HT-29 (cell line): Measurements from ENCODE around the gene USP6NL. TPM values are rescaled to one million over a fixed set of nuclear protein-coding genes. Genes with fewer than 3 reads are reported as not detected.

ENCODE experiments used
- DNase-seq: peaks from one replicate; pipeline ENCODE4 v3.0.0-alpha.2; 2015; ENCODE audit warnings: low spot score
- total RNA-seq: library from RNA; depleted of rRNA; stranded (reverse); fragments of >200 nt; shearing (Covaris generic); gene quantifications from 2 replicates; pipeline ENCODE4 v1.2.3, GENCODE V29; 2014

USP6NL gene
- total RNA-seq, 1 experiment from 2014 or later = 18.6 TPM

GRCh38 chr10:11616021-11616420, 4.6 kb upstream of the USP6NL start:
- no peak for DNase-seq

- DNase-seq = no peak
These were observed 3.9 kb upstream of the USP6NL start for GRCh38 chr10:11615396-11615795.

GRCh38 chr10:11612021-11613001, 861 bp upstream of the USP6NL start:
- peak; percentile 56 for DNase-seq

DNA sequence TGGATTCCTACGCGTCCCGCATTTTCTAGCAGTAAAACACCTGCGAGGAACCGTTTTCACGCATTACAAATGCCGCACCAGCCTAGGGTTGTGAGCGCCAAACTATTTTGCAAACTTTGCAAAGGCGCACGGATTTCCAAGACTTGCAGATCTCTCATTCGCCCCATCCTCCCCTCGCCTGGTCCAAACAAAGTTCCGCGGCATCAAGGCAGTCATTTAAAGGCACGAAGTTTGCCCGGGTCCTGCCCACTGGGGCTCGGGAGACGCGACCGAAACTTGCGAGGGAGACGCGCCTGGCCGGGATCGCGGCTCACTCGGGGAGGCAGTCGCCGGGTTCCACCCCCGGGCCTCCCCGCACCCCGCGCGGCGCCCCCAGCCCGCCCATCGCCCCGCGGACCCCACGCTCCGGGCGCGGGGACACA, 613 bp downstream of the USP6NL start:
- DNase-seq = peak; percentile 63

DNA sequence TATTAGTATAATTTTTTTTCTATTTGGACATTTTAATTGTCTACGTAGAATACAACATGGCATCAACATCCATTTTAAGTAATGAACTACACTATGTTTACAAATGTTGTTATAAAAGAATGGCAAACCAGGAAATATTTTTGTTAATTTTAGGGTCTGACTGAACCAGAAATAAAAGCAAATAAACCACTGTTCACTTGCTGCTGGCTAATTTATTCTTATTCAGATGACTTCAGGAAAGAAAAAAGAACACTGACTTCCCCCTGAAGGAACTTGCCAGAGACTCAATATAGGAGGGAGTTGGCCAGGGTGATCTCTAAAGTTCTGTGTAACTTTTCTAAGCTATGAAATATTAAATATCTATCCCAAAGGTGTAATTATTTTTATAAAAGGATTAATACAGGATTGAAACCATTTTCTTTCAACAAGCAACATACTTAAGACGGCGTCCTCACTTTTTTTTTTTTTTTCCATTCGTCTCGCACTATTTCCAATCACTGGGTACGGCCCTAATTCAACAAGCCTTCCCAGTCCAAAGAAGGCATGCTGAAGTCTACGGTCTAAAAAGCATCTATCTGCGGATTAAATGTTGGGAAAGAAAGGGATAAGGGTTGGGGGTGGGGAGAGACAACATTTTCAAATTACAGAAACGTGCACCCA, 1.2 kb downstream of the USP6NL start:
- DNase-seq = peak; percentile 43

GRCh38 chr10:11609492-11610093, 1.9 kb downstream of the USP6NL start:
- peak; percentile 31 for DNase-seq

DNA sequence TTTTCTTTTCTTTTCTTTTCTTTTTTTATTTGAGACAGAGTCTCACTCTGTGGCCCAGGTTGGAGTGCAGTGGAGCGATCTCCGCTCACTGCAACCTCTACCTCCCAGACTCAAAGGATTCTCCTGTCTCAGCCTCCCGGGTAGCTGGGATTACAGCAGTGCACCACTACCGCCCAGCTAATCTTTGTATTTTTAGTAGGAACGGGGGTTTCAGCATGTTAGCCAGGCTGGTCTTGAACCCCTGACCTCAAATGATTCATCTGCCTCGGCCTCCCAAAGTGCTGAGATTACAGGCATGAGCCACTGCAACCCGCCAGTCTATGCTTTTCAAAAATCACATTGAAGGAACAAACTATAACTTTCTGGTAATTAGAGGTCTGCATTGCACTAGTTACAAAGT, 2.4 kb downstream of the USP6NL start:
- DNase-seq = no peak

GRCh38 chr10:11608159-11609013, 3.1 kb downstream of the USP6NL start:
- DNase-seq = no peak

DNA sequence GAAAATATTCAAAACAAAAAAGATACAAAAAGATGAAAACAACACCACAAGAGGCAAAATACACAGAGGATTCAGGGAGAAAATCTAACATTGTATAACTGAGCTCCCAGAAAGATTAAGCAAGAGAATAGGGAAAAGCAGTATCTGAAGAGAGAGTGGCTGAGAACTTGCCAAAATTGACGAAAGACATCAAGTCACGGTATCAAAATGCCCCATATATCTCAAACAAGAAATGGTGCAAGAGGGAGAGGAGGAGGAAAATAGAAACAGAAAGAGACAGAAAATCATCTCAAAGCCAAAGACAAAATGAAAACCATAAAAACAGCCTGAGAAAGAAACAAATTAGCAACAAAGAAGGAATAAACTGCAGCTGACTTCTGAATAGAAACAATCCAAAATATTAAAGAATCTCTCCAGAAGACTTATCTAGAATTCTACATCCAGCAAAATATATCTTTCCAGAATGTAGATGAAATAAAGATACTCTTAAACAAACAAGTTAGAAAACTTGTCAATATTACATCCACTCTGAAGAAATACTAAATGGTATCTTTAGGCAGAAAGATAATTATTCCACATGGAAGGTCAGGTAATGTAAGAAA, 5.5 kb downstream of the USP6NL start:
- no peak for DNase-seq

DNA sequence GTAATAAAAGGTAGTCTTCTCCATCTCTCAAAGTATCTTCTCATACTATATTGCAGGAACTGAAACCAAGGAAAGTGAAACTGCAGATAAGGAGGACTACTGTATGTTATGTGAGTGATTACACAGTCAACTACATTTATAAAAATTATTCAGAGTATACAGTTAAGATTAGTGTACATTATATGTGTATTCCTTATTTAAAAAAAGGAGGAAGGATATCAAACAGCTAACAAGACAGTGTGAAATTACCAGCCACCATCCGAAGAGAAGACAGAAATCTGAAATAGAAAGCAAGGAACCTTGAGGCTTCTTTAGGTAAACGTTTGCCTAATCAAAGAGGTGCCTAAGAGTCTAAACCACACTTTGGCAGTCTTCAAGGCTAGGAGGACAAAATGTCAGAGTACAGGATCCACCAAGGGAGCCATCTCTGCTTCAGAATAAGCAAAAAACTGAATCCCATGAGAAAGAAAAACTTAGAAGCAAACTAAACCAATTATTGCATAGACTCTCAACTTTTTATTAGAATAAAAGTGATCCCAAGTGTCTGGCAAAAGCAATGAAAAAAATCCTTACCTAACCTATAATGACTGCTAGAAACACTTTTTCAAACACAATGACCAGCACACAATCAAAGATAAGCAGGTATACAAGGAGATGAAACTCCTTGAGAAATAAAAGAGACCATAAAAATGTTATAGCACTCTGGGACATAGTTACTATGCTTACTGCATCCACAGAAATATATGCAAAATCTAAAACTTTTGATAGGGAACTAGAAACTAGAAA, 6.4 kb downstream of the USP6NL start:
- DNase-seq = no peak

- no peak for DNase-seq
These were observed 7.7 kb downstream of the USP6NL start for GRCh38 chr10:11603741-11604140.

GRCh38 chr10:11602919-11603523, 8.4 kb downstream of the USP6NL start:
- peak; percentile 75 for DNase-seq

- DNase-seq = no peak
These were observed 9.1 kb downstream of the USP6NL start for GRCh38 chr10:11602358-11602757.

GRCh38 chr10:11601670-11602069, 9.8 kb downstream of the USP6NL start:
- DNase-seq = no peak

DNA sequence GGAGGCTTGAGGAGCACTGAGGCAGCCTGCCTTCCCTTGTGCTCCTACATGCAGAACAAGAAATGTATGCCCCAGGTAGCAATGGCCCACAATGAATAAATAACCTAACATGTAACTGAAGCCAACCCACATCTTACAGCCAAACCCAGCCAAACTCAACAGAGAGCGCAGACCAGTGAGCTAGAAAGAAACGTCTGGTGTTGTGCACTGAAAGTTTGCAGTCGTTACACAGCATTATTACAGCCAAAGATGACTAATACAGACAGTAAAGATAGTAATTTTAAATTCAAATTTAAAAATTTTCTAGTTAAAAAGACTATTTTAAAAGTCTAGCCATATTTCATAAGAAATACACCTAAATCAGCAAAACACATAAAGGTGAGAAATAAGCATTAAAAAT, 11.2 kb downstream of the USP6NL start:
- DNase-seq = no peak

GRCh38 chr10:11598712-11599397, 12.6 kb downstream of the USP6NL start:
- DNase-seq = no peak

- no peak for DNase-seq
These were observed 14.0 kb downstream of the USP6NL start for GRCh38 chr10:11597470-11597869.

- DNase-seq = no peak
These were observed 16.1 kb downstream of the USP6NL start for GRCh38 chr10:11595395-11595692.
